HepG2 (cell line): Measurements from ENCODE around the gene SPACA9. TPM values are rescaled to one million over a fixed set of nuclear protein-coding genes. Genes with fewer than 3 reads are reported as not detected.

Experiments
- ARID4A ChIP-seq: sonication (generic); formaldehyde crosslinking; IDR thresholded peaks from 2 replicates; pipeline ENCODE4 v1.5.0; 2020; ENCODE audit warnings: mild to moderate bottlenecking, missing genetic modification reagents, borderline replicate concordance
- CSRNP1 ChIP-seq: sonication (generic); formaldehyde crosslinking; IDR thresholded peaks from 2 replicates; pipeline ENCODE4 v1.8.1; 2023; ENCODE audit warnings: mild to moderate bottlenecking, missing genetic modification reagents
- MXD1 ChIP-seq: sonication (generic); formaldehyde crosslinking; IDR thresholded peaks from 2 replicates; pipeline ENCODE4 v1.4.0; 2020; ENCODE audit warnings: mild to moderate bottlenecking, missing genetic modification reagents
- MXD4 ChIP-seq: IDR thresholded peaks from 2 replicates; pipeline ENCODE4 v1.6.1; 2016; ENCODE audit warnings: mild to moderate bottlenecking, missing biosample characterization, missing genetic modification reagents
- NR2C2 ChIP-seq: sonication (generic); formaldehyde crosslinking; IDR thresholded peaks from 2 replicates; pipeline ENCODE4 v1.4.0; 2020; ENCODE audit warnings: missing genetic modification reagents, mild to moderate bottlenecking, moderate library complexity, borderline replicate concordance
- PHF21A ChIP-seq: sonication (generic); formaldehyde crosslinking; IDR thresholded peaks from 2 replicates; pipeline ENCODE4 v1.5.0; 2020; ENCODE audit warnings: mild to moderate bottlenecking, missing genetic modification reagents
- SALL1 ChIP-seq: sonication (generic); formaldehyde crosslinking; IDR thresholded peaks from 2 replicates; pipeline ENCODE4 v1.8.0; 2022; ENCODE audit warnings: mild to moderate bottlenecking, missing genetic modification reagents
- USF2 ChIP-seq, 2 experiments: sonication (generic) in 1 of 2; formaldehyde crosslinking in 1 of 2; IDR thresholded peaks; 2 replicates each; pipeline versions ENCODE4 v1.5.1 to v1.6.1; 2011 to 2020; ENCODE audit warnings: borderline replicate concordance in 1 of 2, low read depth in 1 of 2, low read length in 1 of 2, mild to moderate bottlenecking in 1 of 2, missing genetic modification reagents in 1 of 2, moderate library complexity in 1 of 2
- ZBTB3 ChIP-seq: sonication (generic); formaldehyde crosslinking; IDR thresholded peaks from 2 replicates; pipeline ENCODE4 v1.4.0; 2020; ENCODE audit warnings: low read depth, mild to moderate bottlenecking, moderate library complexity, missing genetic modification reagents, borderline replicate concordance
- ZNF256 ChIP-seq: sonication (generic); formaldehyde crosslinking; conservative IDR thresholded peaks from 2 replicates; pipeline ENCODE4 v1.4.0; 2020; ENCODE audit warnings: missing genetic modification reagents
- ZNF264 ChIP-seq: sonication (generic); formaldehyde crosslinking; IDR thresholded peaks from 2 replicates; pipeline ENCODE4 v1.4.0; 2020; ENCODE audit warnings: missing genetic modification reagents
- ZNF292 ChIP-seq: sonication (generic); formaldehyde crosslinking; IDR thresholded peaks from 2 replicates; pipeline ENCODE4 v1.8.1; 2022; ENCODE audit warnings: mild to moderate bottlenecking, low read depth, missing genetic modification reagents, borderline replicate concordance
- ZNF546 ChIP-seq: sonication (generic); formaldehyde crosslinking; conservative IDR thresholded peaks from 2 replicates; pipeline ENCODE4 v1.8.1; 2023; ENCODE audit warnings: mild to moderate bottlenecking, missing genetic modification reagents
- ZNF616 ChIP-seq: sonication (generic); formaldehyde crosslinking; IDR thresholded peaks from 2 replicates; pipeline ENCODE4 v1.5.0; 2020; ENCODE audit warnings: low read depth, mild to moderate bottlenecking, missing genetic modification reagents
- ZNF790 ChIP-seq: sonication (generic); formaldehyde crosslinking; IDR thresholded peaks from 2 replicates; pipeline ENCODE4 v1.8.0; 2022; ENCODE audit warnings: missing genetic modification reagents, mild to moderate bottlenecking, borderline replicate concordance
- polyA plus RNA-seq, 8 experiments: library from polyadenylated mRNA; depleted of rRNA in 3 of 8; stranded (reverse) in 7 of 8; unstranded in 1 of 8; fragments of >200 nt; fragmentation: Illumina TruSeq in 4 of 8; extraction: Trizol in 4 of 8; gene quantifications; 2 replicates each; pipeline versions ENCODE4 v1.2.1 to v1.2.3, GENCODE V29; 2011 to 2016; ENCODE audit warnings: low read depth in 4 of 8, missing spikeins in 1 of 8, mixed read lengths in 1 of 8; ENCODE audit not compliant: insufficient read depth in 1 of 8
- total RNA-seq, 5 experiments: library from RNA; depleted of rRNA; stranded (reverse); fragments of >200 nt; fragmentation: Illumina TruSeq; extraction: Trizol; gene quantifications; 2 replicates each; pipeline ENCODE4 v1.2.3, GENCODE V29; 2016; ENCODE audit warnings: low read depth in 1 of 5

SPACA9 gene
- total and polyA plus RNA-seq, 2 of the 13 experiments (the other 11 are each of a cell fraction or from before 2014, with no cell fraction given): 0.15 to 0.38 TPM

- TF ChIP-seq CSRNP1 (CRISPR knock-in tag) (no peak), MXD1 (CRISPR knock-in tag) (peak; percentile 61), ZNF292 (CRISPR knock-in tag) (no peak), ZNF546 (CRISPR knock-in tag) (peak; percentile 61; the same call in 1 of the 2 replicates), ZNF616 (CRISPR knock-in tag) (0 out of 2 replicates have a peak, but pooled peaks have one; percentile 18), SALL1 (CRISPR knock-in tag) (peak; percentile 65; the same call in 1 of the 2 replicates), MXD4 (CRISPR knock-in tag) (0 out of 2 replicates have a peak, but pooled peaks have one; percentile 49), ZNF790 (CRISPR knock-in tag) (no peak), ZNF256 (CRISPR knock-in tag) (0 out of 2 replicates have a peak, but pooled peaks have one; percentile 26), NR2C2 (peak; percentile 46; the same call in 1 of the 2 replicates), USF2 (IDR thresholded peaks at IDR 0.05; ENCODE audit: low read depth, low read length) (no peak), USF2 (CRISPR knock-in tag; IDR thresholded peaks at IDR 0.05; ENCODE audit: borderline replicate concordance) (no peak), ZNF264 (CRISPR knock-in tag) (no peak), PHF21A (0 out of 2 replicates have a peak, but pooled peaks have one; percentile 35), ARID4A (CRISPR knock-in tag) (peak; percentile 99), ZBTB3 (no peak)
These were observed 639 bp upstream of the SPACA9 start, which contains the start of gene AK8 (continued) for GRCh38 chr9:132877824-132878694.
